Measurements from ENCODE around the gene COX6A2. TPM values are rescaled to one million over a fixed set of nuclear protein-coding genes. Genes with fewer than 3 reads are reported as not detected.

The COX6A2 gene
- polyA plus RNA-seq, 1 of the 3 experiments (the other 2 are of a cell fraction): not detected

DNA sequence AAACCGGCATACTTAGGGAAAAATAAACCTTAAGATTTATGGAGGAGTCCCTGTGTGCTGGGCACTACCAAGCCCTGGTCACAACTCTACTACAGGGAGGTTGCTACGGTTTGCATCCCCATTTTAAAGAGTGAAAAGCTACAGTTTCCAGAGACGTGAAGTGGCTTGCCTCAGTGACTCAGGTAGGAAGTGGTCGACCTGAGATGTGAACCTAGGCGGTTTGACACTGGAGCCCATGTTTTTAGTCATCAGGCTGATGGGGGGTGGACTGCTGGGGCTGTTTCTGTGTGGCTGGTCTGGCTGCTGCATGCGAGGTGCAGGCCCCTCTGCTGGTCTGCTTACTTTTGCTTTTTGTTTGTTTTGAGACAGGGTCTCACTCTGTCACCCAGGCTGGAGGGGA lies 6.6 kb downstream of the COX6A2 start:
- H3K79me2 ChIP-seq (ENCODE audit: insufficient read depth): no peaks in the 10 kb centered on the region
- peaks cover 61% of the 10 kb centered on the region; the same call in 1 of the 2 replicates for H3K27me3 ChIP-seq (ENCODE audit: insufficient read depth)
- TF ChIP-seq RXRA (IDR thresholded peaks at IDR 0.05; ENCODE audit: borderline replicate concordance, low read depth): no peak
- no peak for TF ChIP-seq GABPA (IDR thresholded peaks at IDR 0.05; ENCODE audit: low read depth)
- no peak for TF ChIP-seq YY1 (IDR thresholded peaks at IDR 0.05; ENCODE audit: low read depth)
- no peak for TF ChIP-seq TCF12 (IDR thresholded peaks at IDR 0.05)
- TF ChIP-seq, protein P1, sequence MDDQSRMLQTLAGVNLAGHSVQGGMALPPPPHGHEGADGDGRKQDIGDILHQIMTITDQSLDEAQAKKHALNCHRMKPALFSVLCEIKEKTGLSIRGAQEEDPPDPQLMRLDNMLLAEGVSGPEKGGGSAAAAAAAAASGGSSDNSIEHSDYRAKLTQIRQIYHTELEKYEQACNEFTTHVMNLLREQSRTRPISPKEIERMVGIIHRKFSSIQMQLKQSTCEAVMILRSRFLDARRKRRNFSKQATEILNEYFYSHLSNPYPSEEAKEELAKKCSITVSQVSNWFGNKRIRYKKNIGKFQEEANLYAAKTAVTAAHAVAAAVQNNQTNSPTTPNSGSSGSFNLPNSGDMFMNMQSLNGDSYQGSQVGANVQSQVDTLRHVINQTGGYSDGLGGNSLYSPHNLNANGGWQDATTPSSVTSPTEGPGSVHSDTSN (IDR thresholded peaks at IDR 0.05): no peak
- no peak for TF ChIP-seq SIN3A (IDR thresholded peaks at IDR 0.05; ENCODE audit: borderline replicate concordance, low read depth, low read length)
- no peak for TF ChIP-seq JUND (IDR thresholded peaks at IDR 0.05)
- TF ChIP-seq, protein P2, sequence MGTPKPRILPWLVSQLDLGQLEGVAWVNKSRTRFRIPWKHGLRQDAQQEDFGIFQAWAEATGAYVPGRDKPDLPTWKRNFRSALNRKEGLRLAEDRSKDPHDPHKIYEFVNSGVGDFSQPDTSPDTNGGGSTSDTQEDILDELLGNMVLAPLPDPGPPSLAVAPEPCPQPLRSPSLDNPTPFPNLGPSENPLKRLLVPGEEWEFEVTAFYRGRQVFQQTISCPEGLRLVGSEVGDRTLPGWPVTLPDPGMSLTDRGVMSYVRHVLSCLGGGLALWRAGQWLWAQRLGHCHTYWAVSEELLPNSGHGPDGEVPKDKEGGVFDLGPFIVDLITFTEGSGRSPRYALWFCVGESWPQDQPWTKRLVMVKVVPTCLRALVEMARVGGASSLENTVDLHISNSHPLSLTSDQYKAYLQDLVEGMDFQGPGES (IDR thresholded peaks at IDR 0.05; ENCODE audit: low read depth, low read length): no peak
- TF ChIP-seq RAD21 (IDR thresholded peaks at IDR 0.05; ENCODE audit: low read length): no peak
- no peak for TF ChIP-seq FOSL2 (IDR thresholded peaks at IDR 0.05; ENCODE audit: borderline replicate concordance, low read depth)
- H3K9me3 ChIP-seq: no peaks in the 10 kb centered on the region
- no peak overlapping the region for H3K9ac ChIP-seq
- WGBS (ENCODE audit: low lambda C conversion rate): 5% methylated on average over 6 of the region's 6 CpGs
- H2AFZ ChIP-seq (ENCODE audit: low read depth): no peak overlapping the region
- H3K4me3 ChIP-seq (ENCODE audit: low read depth in 2 of 2, low read length in 1 of 2): no peak overlapping the region
- H4K20me1 ChIP-seq (ENCODE audit: insufficient read depth): no peaks in the 10 kb centered on the region
- H3K4me2 ChIP-seq: no peak overlapping the region
- H3K27ac ChIP-seq (ENCODE audit: low read depth in 2 of 2, low read length in 1 of 2): no peak overlapping the region
- no peak for DNase-seq
- H3K4me1 ChIP-seq (ENCODE audit: control insufficient read depth in 1 of 2, insufficient read depth in 2 of 2, low read depth in 1 of 2, low read length in 1 of 2): no peaks in the 10 kb centered on the region
- ChIA-PET CTCF (interaction anchor here (1.0 kb wide), 1 partner anchor 21 kb away, joined by 3 read pairs; the partner anchor contains the start of gene ZNF843), POLR2A (no interaction called here)
- no peaks in the 10 kb centered on the region for H3K9me2 ChIP-seq
- H3F3A ChIP-seq (replicated peaks; ENCODE audit: insufficient read depth): no peaks in the 10 kb centered on the region
- H3K36me3 ChIP-seq (replicated peaks in 1 of 2; ENCODE audit: control insufficient read depth in 1 of 2, insufficient read depth in 2 of 2, low read length in 1 of 2): no peaks in the 10 kb centered on the region

DNA sequence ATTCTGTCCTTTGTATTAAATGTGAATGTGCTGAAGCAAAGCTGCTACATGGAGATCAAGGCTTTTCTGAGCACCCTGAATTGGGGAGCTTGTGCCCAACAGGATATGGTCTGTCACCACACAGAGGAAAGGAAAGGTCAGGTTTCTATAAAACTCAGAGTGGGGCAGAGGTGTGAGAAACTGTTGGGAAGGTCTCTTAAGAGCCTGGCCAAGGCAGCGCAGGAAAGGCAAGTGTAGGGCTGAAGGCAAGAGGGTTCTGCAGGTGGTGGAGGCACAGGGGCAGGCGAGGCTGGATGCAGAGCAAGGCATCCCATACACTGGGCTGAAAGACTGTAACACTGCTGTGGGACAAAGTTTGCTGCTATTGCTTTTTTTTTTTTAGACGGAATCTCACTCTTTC lies 8.1 kb downstream of the COX6A2 start:
- 3% methylated on average over 3 of the region's 3 CpGs for WGBS (ENCODE audit: low lambda C conversion rate)
- H4K20me1 ChIP-seq (ENCODE audit: insufficient read depth): no peaks in the 10 kb centered on the region
- TF ChIP-seq, protein P3, sequence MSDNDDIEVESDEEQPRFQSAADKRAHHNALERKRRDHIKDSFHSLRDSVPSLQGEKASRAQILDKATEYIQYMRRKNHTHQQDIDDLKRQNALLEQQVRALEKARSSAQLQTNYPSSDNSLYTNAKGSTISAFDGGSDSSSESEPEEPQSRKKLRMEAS (IDR thresholded peaks at IDR 0.05; ENCODE audit: low read depth): no peak
- TF ChIP-seq SIN3A (IDR thresholded peaks at IDR 0.05; ENCODE audit: borderline replicate concordance, low read depth, low read length): no peak
- no peak for TF ChIP-seq MEF2A (IDR thresholded peaks at IDR 0.05; ENCODE audit: borderline replicate concordance, low read depth)
- no peak for TF ChIP-seq TEAD4 (IDR thresholded peaks at IDR 0.05; ENCODE audit: borderline replicate concordance, insufficient read depth)
- no peak for TF ChIP-seq TCF12 (IDR thresholded peaks at IDR 0.05)
- TF ChIP-seq FOXJ3 (CRISPR knock-in tag; IDR thresholded peaks at IDR 0.05): no peak
- TF ChIP-seq POLR2AphosphoS5 (IDR thresholded peaks at IDR 0.05; ENCODE audit: low read depth, low read length): no peak
- no peak for TF ChIP-seq RXRA (IDR thresholded peaks at IDR 0.05; ENCODE audit: borderline replicate concordance, low read depth)
- TF ChIP-seq RCOR1 (IDR thresholded peaks at IDR 0.05; ENCODE audit: low read length): no peak
- no peak for TF ChIP-seq CHD2 (IDR thresholded peaks at IDR 0.05; ENCODE audit: low read length, partially characterized antibody)
- TF ChIP-seq EZH2phosphoT487 (IDR thresholded peaks at IDR 0.05; ENCODE audit: borderline replicate concordance, low read depth): no peak
- TF ChIP-seq JUND (IDR thresholded peaks at IDR 0.05): no peak
- no peak for TF ChIP-seq TAF1 (IDR thresholded peaks at IDR 0.05; ENCODE audit: borderline replicate concordance, low read depth, low read length)
- TF ChIP-seq RAD21 (IDR thresholded peaks at IDR 0.05; ENCODE audit: low read length): no peak
- TF ChIP-seq, protein P2 (IDR thresholded peaks at IDR 0.05; ENCODE audit: low read depth, low read length): no peak
- TF ChIP-seq YY1 (IDR thresholded peaks at IDR 0.05; ENCODE audit: low read depth): no peak
- TF ChIP-seq SMC3 (IDR thresholded peaks at IDR 0.05; ENCODE audit: low read depth, low read length): no peak
- no peak for TF ChIP-seq MXI1 (IDR thresholded peaks at IDR 0.05; ENCODE audit: low read depth, low read length)
- TF ChIP-seq, protein P4, sequence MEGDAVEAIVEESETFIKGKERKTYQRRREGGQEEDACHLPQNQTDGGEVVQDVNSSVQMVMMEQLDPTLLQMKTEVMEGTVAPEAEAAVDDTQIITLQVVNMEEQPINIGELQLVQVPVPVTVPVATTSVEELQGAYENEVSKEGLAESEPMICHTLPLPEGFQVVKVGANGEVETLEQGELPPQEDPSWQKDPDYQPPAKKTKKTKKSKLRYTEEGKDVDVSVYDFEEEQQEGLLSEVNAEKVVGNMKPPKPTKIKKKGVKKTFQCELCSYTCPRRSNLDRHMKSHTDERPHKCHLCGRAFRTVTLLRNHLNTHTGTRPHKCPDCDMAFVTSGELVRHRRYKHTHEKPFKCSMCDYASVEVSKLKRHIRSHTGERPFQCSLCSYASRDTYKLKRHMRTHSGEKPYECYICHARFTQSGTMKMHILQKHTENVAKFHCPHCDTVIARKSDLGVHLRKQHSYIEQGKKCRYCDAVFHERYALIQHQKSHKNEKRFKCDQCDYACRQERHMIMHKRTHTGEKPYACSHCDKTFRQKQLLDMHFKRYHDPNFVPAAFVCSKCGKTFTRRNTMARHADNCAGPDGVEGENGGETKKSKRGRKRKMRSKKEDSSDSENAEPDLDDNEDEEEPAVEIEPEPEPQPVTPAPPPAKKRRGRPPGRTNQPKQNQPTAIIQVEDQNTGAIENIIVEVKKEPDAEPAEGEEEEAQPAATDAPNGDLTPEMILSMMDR (IDR thresholded peaks at IDR 0.05): no peak

More for the DNA sequence above, 8.1 kb downstream of the COX6A2 start:
- Histone ChIP-seq H3K9me3 (no peaks in the 10 kb centered on the region), H3K79me2 (ENCODE audit: insufficient read depth) (no peaks in the 10 kb centered on the region), H3K27me3 (ENCODE audit: insufficient read depth) (peaks cover 59% of the 10 kb centered on the region; the same call in 1 of the 2 replicates), H3K36me3 (replicated peaks in 1 of 2; ENCODE audit: control insufficient read depth in 1 of 2, insufficient read depth in 2 of 2, low read length in 1 of 2) (no peaks in the 10 kb centered on the region), H3K4me2 (no peak overlapping the region), H2AFZ (ENCODE audit: low read depth) (no peak overlapping the region), H3K4me1 (ENCODE audit: control insufficient read depth in 1 of 2, insufficient read depth in 2 of 2, low read depth in 1 of 2, low read length in 1 of 2) (no peaks in the 10 kb centered on the region), H3K9me2 (no peaks in the 10 kb centered on the region), H3F3A (replicated peaks; ENCODE audit: insufficient read depth) (no peaks in the 10 kb centered on the region), H3K4me3 (ENCODE audit: low read depth in 2 of 2, low read length in 1 of 2) (no peak overlapping the region), H3K9ac (no peak overlapping the region), H3K27ac (ENCODE audit: low read depth in 2 of 2, low read length in 1 of 2) (no peak overlapping the region)
- no peak for DNase-seq
- CTCF ChIA-PET: interaction anchor here (0.9 kb wide), 1 partner anchor 38 kb away, joined by 3 read pairs; no protein-coding TSS in a partner anchor
- POLR2A ChIA-PET: no interaction called here
